ENCODE results near the gene RRAGC.

DNA sequence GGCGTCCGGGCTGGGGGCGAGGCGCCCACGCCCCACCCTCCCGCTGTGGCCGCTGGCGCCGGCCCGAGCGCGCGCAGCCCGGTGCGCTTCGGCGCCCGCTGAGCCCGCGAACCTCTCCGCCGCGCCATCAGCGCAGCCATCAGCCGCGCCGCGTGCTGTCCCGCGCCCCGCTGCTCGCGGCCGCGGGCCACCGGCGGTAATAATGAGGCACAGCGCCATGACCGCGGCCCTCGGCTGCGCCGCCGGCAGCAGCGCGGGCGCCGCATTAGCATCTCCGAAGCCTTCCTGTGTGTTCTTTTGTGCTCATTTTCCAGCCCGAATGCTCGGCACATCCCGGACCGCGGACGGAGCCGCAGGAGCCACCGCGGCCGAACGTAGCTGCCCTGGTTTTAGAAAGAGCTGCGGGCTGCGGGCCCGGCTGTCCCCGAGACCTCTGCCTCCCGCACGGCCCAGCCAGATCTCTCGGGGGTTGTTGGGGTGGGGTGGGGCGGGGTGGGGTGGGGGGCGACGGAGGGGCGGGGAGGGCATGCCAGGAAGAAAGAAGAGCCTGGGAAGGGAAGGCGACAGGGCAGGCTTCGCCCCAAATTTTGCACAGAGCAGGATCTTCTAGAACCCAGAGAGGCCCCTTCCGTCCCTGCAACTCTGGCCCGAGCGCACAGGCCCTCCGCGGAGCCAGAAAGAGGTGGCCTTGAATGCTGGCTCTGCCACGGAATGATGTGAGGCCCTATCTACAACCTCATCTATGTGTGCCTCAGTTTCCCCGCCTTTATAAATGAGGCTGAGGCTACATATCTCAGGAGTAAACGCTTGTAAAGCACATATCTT lies 55.3 kb downstream of the RRAGC start:
- TF ChIP-seq, protein P1, sequence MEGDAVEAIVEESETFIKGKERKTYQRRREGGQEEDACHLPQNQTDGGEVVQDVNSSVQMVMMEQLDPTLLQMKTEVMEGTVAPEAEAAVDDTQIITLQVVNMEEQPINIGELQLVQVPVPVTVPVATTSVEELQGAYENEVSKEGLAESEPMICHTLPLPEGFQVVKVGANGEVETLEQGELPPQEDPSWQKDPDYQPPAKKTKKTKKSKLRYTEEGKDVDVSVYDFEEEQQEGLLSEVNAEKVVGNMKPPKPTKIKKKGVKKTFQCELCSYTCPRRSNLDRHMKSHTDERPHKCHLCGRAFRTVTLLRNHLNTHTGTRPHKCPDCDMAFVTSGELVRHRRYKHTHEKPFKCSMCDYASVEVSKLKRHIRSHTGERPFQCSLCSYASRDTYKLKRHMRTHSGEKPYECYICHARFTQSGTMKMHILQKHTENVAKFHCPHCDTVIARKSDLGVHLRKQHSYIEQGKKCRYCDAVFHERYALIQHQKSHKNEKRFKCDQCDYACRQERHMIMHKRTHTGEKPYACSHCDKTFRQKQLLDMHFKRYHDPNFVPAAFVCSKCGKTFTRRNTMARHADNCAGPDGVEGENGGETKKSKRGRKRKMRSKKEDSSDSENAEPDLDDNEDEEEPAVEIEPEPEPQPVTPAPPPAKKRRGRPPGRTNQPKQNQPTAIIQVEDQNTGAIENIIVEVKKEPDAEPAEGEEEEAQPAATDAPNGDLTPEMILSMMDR (conservative IDR thresholded peaks at IDR 0.05; ENCODE audit: low read length): no peak
- TF ChIP-seq EZH2phosphoT487 (IDR thresholded peaks at IDR 0.05; ENCODE audit: borderline replicate concordance): no peak

Measured in Loucy (cell line).